ENCODE measurements around the gene HIPK2.

The HIPK2 gene

DNA sequence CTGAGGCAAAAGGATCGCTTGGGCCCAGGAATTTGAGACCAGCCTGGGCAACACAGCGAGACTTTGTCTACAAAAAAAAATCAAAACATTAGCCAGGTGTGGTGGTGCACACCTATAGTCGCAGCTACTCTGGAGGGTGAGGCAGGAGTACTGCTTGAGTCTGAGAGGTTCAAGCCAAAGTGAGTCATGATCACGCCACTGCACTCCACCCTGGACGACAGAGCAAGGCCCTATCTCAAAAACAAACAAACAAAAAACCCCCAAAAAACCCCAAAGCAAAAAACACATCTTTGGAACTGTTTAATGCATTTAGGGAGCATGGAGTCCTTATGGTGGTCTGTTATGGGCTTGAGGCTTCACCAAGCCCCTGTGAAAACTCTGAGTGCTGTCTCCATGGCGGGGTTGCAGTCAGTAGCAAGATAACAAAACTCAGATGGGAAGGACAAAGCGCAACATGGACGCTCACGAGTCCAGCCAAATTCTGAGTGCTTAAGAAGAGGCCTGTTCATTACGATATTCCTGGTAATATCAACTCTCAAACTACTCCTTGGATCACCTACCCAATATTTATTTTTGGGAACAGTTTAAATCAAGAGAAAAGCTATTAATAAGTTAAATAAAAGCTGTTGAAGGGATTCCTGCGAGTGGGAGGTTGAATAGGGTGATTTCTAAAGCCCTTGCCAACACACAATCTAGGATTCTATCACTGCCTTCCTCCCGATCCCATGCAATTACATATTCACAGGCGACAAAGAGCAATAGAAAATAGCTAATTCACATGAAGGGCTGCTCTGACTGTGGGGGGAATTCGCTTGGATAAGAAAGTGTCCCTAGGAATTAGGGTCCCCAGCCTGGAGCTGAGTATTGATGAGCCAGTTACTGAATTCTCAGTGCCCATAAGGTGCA, 123.3 kb downstream of the HIPK2 start:
- Histone ChIP-seq H3K27me3 (ENCODE audit: insufficient read depth, low read length, poor library complexity) (no peaks in the 10 kb centered on the region), H2BK5ac (ENCODE audit: low read length) (no peak overlapping the region), H3K79me2 (ENCODE audit: control insufficient read depth, insufficient read depth, low read length) (no peaks in the 10 kb centered on the region), H3K4me1 (ENCODE audit: control insufficient read depth, low read depth, low read length) (peaks cover 7% of the 10 kb centered on the region), H2AK5ac (ENCODE audit: low read length) (no peak overlapping the region), H3K9ac (ENCODE audit: low read length) (no peak overlapping the region), H3K27ac (ENCODE audit: low read depth, low read length) (no peak overlapping the region), H3K4ac (ENCODE audit: low read depth, low read length) (no peak overlapping the region), H3K79me1 (ENCODE audit: low read length) (no peaks in the 10 kb centered on the region), H3K18ac (ENCODE audit: low read length) (no peak overlapping the region), H2BK120ac (ENCODE audit: low read depth, low read length) (no peak overlapping the region), H4K5ac (ENCODE audit: low read length) (no peak overlapping the region), H4K8ac (ENCODE audit: low read depth, low read length) (no peak overlapping the region), H3K4me2 (ENCODE audit: low read length) (no peak overlapping the region), H3K56ac (ENCODE audit: low read length) (no peak overlapping the region), H3K36me3 (ENCODE audit: control insufficient read depth, insufficient read depth, low read length) (no peaks in the 10 kb centered on the region), H3K4me3 (ENCODE audit: low read length) (no peak overlapping the region), H2BK15ac (replicated peaks; ENCODE audit: low read depth) (no peak overlapping the region), H3K23ac (ENCODE audit: low read length) (no peak overlapping the region)
- no peak for DNase-seq
- WGBS (ENCODE audit: extremely low coverage, insufficient coverage, low lambda C conversion rate) = no CpG with 5 or more reads among the region's 14 CpGs

- DNase-seq = no peak
- no peak overlapping the region for H3K18ac ChIP-seq (ENCODE audit: low read length)
- no peak overlapping the region for H2AK5ac ChIP-seq (ENCODE audit: low read length)
- no peak overlapping the region for H4K8ac ChIP-seq (ENCODE audit: low read depth, low read length)
- H3K36me3 ChIP-seq (ENCODE audit: control insufficient read depth, insufficient read depth, low read length) = no peaks in the 10 kb centered on the region
- H3K23ac ChIP-seq (ENCODE audit: low read length) = no peak overlapping the region
- WGBS (ENCODE audit: extremely low coverage, insufficient coverage, low lambda C conversion rate) = no CpG with 5 or more reads among the region's 4 CpGs
- H3K27ac ChIP-seq (ENCODE audit: low read depth, low read length) = no peak overlapping the region
- no peak overlapping the region for H3K56ac ChIP-seq (ENCODE audit: low read length)
- no peak overlapping the region for H3K4ac ChIP-seq (ENCODE audit: low read depth, low read length)
- no peak overlapping the region for H3K4me3 ChIP-seq (ENCODE audit: low read length)
- no peak overlapping the region for H3K9ac ChIP-seq (ENCODE audit: low read length)
- no peak overlapping the region for H2BK120ac ChIP-seq (ENCODE audit: low read depth, low read length)
- H3K4me1 ChIP-seq (ENCODE audit: control insufficient read depth, low read depth, low read length) = peaks cover 12% of the 10 kb centered on the region
- no peaks in the 10 kb centered on the region for H3K79me1 ChIP-seq (ENCODE audit: low read length)
- no peaks in the 10 kb centered on the region for H3K79me2 ChIP-seq (ENCODE audit: control insufficient read depth, insufficient read depth, low read length)
- no peak overlapping the region for H2BK15ac ChIP-seq (replicated peaks; ENCODE audit: low read depth)
- H3K27me3 ChIP-seq (ENCODE audit: insufficient read depth, low read length, poor library complexity) = no peaks in the 10 kb centered on the region
- no peak overlapping the region for H2BK5ac ChIP-seq (ENCODE audit: low read length)
- no peak overlapping the region for H4K5ac ChIP-seq (ENCODE audit: low read length)
- no peak overlapping the region for H3K4me2 ChIP-seq (ENCODE audit: low read length)
Observed at GRCh38 chr7:139651914-139652313, 125.9 kb downstream of the HIPK2 start.

- H2BK5ac ChIP-seq (ENCODE audit: low read length) = no peak overlapping the region
- no peak overlapping the region for H2BK120ac ChIP-seq (ENCODE audit: low read depth, low read length)
- H4K5ac ChIP-seq (ENCODE audit: low read length) = no peak overlapping the region
- H3K36me3 ChIP-seq (ENCODE audit: control insufficient read depth, insufficient read depth, low read length) = no peaks in the 10 kb centered on the region
- H3K18ac ChIP-seq (ENCODE audit: low read length) = no peak overlapping the region
- no peak overlapping the region for H3K9ac ChIP-seq (ENCODE audit: low read length)
- no peaks in the 10 kb centered on the region for H3K79me2 ChIP-seq (ENCODE audit: control insufficient read depth, insufficient read depth, low read length)
- no peak overlapping the region for H2BK15ac ChIP-seq (replicated peaks; ENCODE audit: low read depth)
- no peak overlapping the region for H3K4me2 ChIP-seq (ENCODE audit: low read length)
- peaks cover 12% of the 10 kb centered on the region for H3K4me1 ChIP-seq (ENCODE audit: control insufficient read depth, low read depth, low read length)
- no peak overlapping the region for H3K56ac ChIP-seq (ENCODE audit: low read length)
- H2AK5ac ChIP-seq (ENCODE audit: low read length) = no peak overlapping the region
- WGBS (ENCODE audit: extremely low coverage, insufficient coverage, low lambda C conversion rate) = no CpG with 5 or more reads among the region's 6 CpGs
- H3K27me3 ChIP-seq (ENCODE audit: insufficient read depth, low read length, poor library complexity) = no peaks in the 10 kb centered on the region
- no peak overlapping the region for H3K4me3 ChIP-seq (ENCODE audit: low read length)
- no peak for DNase-seq
- no peak overlapping the region for H3K23ac ChIP-seq (ENCODE audit: low read length)
- H3K4ac ChIP-seq (ENCODE audit: low read depth, low read length) = no peak overlapping the region
- no peaks in the 10 kb centered on the region for H3K79me1 ChIP-seq (ENCODE audit: low read length)
- H3K27ac ChIP-seq (ENCODE audit: low read depth, low read length) = no peak overlapping the region
- H4K8ac ChIP-seq (ENCODE audit: low read depth, low read length) = no peak overlapping the region
Observed at GRCh38 chr7:139651308-139651707, 126.5 kb downstream of the HIPK2 start.

- H3K27ac ChIP-seq (ENCODE audit: low read depth, low read length) = no peak overlapping the region
- H3K4me1 ChIP-seq (ENCODE audit: control insufficient read depth, low read depth, low read length) = peaks cover 12% of the 10 kb centered on the region
- no peak overlapping the region for H3K18ac ChIP-seq (ENCODE audit: low read length)
- H4K5ac ChIP-seq (ENCODE audit: low read length) = no peak overlapping the region
- no peak overlapping the region for H3K4me3 ChIP-seq (ENCODE audit: low read length)
- H3K4me2 ChIP-seq (ENCODE audit: low read length) = no peak overlapping the region
- no peak overlapping the region for H3K56ac ChIP-seq (ENCODE audit: low read length)
- H2AK5ac ChIP-seq (ENCODE audit: low read length) = no peak overlapping the region
- H2BK5ac ChIP-seq (ENCODE audit: low read length) = no peak overlapping the region
- WGBS (ENCODE audit: extremely low coverage, insufficient coverage, low lambda C conversion rate) = no CpG with 5 or more reads among the region's 12 CpGs
- no peak overlapping the region for H3K4ac ChIP-seq (ENCODE audit: low read depth, low read length)
- peak; percentile 58 for DNase-seq
- H2BK15ac ChIP-seq (replicated peaks; ENCODE audit: low read depth) = no peak overlapping the region
- no peak overlapping the region for H3K23ac ChIP-seq (ENCODE audit: low read length)
- no peaks in the 10 kb centered on the region for H3K79me2 ChIP-seq (ENCODE audit: control insufficient read depth, insufficient read depth, low read length)
- no peaks in the 10 kb centered on the region for H3K36me3 ChIP-seq (ENCODE audit: control insufficient read depth, insufficient read depth, low read length)
- no peaks in the 10 kb centered on the region for H3K27me3 ChIP-seq (ENCODE audit: insufficient read depth, low read length, poor library complexity)
- H3K79me1 ChIP-seq (ENCODE audit: low read length) = no peaks in the 10 kb centered on the region
- no peak overlapping the region for H3K9ac ChIP-seq (ENCODE audit: low read length)
- H2BK120ac ChIP-seq (ENCODE audit: low read depth, low read length) = no peak overlapping the region
- H4K8ac ChIP-seq (ENCODE audit: low read depth, low read length) = no peak overlapping the region
Observed at GRCh38 chr7:139650429-139651100, 127.2 kb downstream of the HIPK2 start.

GRCh38 chr7:139648941-139649425, 128.8 kb downstream of the HIPK2 start:
- no CpG with 5 or more reads among the region's 14 CpGs for WGBS (ENCODE audit: extremely low coverage, insufficient coverage, low lambda C conversion rate)
- H3K9ac ChIP-seq (ENCODE audit: low read length) = no peak overlapping the region
- DNase-seq = no peak
- no peak overlapping the region for H2BK15ac ChIP-seq (replicated peaks; ENCODE audit: low read depth)
- H3K4me2 ChIP-seq (ENCODE audit: low read length) = no peak overlapping the region
- H3K79me2 ChIP-seq (ENCODE audit: control insufficient read depth, insufficient read depth, low read length) = no peaks in the 10 kb centered on the region
- H3K36me3 ChIP-seq (ENCODE audit: control insufficient read depth, insufficient read depth, low read length) = no peaks in the 10 kb centered on the region
- H2BK120ac ChIP-seq (ENCODE audit: low read depth, low read length) = no peak overlapping the region
- no peak overlapping the region for H2BK5ac ChIP-seq (ENCODE audit: low read length)
- no peaks in the 10 kb centered on the region for H3K27me3 ChIP-seq (ENCODE audit: insufficient read depth, low read length, poor library complexity)
- no peak overlapping the region for H2AK5ac ChIP-seq (ENCODE audit: low read length)
- H3K18ac ChIP-seq (ENCODE audit: low read length) = no peak overlapping the region
- H3K4me3 ChIP-seq (ENCODE audit: low read length) = no peak overlapping the region
- H4K5ac ChIP-seq (ENCODE audit: low read length) = no peak overlapping the region
- H3K79me1 ChIP-seq (ENCODE audit: low read length) = no peaks in the 10 kb centered on the region
- H4K8ac ChIP-seq (ENCODE audit: low read depth, low read length) = no peak overlapping the region
- peaks cover 12% of the 10 kb centered on the region for H3K4me1 ChIP-seq (ENCODE audit: control insufficient read depth, low read depth, low read length)
- no peak overlapping the region for H3K23ac ChIP-seq (ENCODE audit: low read length)
- H3K56ac ChIP-seq (ENCODE audit: low read length) = no peak overlapping the region
- H3K27ac ChIP-seq (ENCODE audit: low read depth, low read length) = no peak overlapping the region
- no peak overlapping the region for H3K4ac ChIP-seq (ENCODE audit: low read depth, low read length)
